Neural progenitor cell (in vitro differentiated cells): Measurements from ENCODE around the gene CDC123. TPM values are rescaled to one million over a fixed set of nuclear protein-coding genes. Genes with fewer than 3 reads are reported as not detected.

ENCODE experiments used
- DNase-seq: peaks from one replicate; pipeline ENCODE4 v3.0.0-alpha.2; 2016; ENCODE audit warnings: low spot score
- H2AFZ ChIP-seq: fragments of 200-600 bp; sonication (generic); replicated peaks from 2 replicates; pipeline ENCODE4 v1.6.1; 2016; ENCODE audit warnings: antibody characterized with exemption
- H3F3A ChIP-seq: fragments of 200-600 bp; sonication (generic); 2 replicates; pipeline ENCODE4 v1.6.1; 2016; ENCODE audit warnings: antibody characterized with exemption, low read depth
- H3K27ac ChIP-seq: fragments of 200-600 bp; sonication (generic); 2 replicates; pipeline ENCODE4 v1.5.1; 2016; ENCODE audit warnings: mild to moderate bottlenecking
- H3K27me3 ChIP-seq: fragments of 200-600 bp; sonication (generic); 2 replicates; pipeline ENCODE4 v1.6.1; 2016; ENCODE audit warnings: mild to moderate bottlenecking, moderate library complexity
- H3K36me3 ChIP-seq: fragments of 200-600 bp; sonication (generic); 2 replicates; pipeline ENCODE4 v1.5.1; 2016
- H3K4me1 ChIP-seq: fragments of 200-600 bp; sonication (generic); 2 replicates; pipeline ENCODE4 v1.6.1; 2016; ENCODE audit warnings: mixed run types
- H3K4me2 ChIP-seq: fragments of 200-600 bp; sonication (generic); 2 replicates; pipeline ENCODE4 v1.6.1; 2016
- H3K4me3 ChIP-seq: fragments of 200-600 bp; sonication (generic); 2 replicates; pipeline ENCODE4 v1.5.1; 2016
- H3K79me2 ChIP-seq: fragments of 200-600 bp; sonication (generic); 2 replicates; pipeline ENCODE4 v1.6.1; 2016; ENCODE audit warnings: low read depth
- H3K9ac ChIP-seq: fragments of 200-600 bp; sonication (generic); 2 replicates; pipeline ENCODE4 v1.6.1; 2016
- H3K9me3 ChIP-seq: fragments of 200-600 bp; sonication (generic); 2 replicates; pipeline ENCODE4 v1.5.1; 2016; ENCODE audit warnings: low read depth
- H4K20me1 ChIP-seq: fragments of 200-600 bp; sonication (generic); 2 replicates; pipeline ENCODE4 v1.6.1; 2016; ENCODE audit warnings: low read depth
- H3K27ac Mint-ChIP-seq: 3 replicates; pipeline ENCODE4 v1.8.0; 2021; ENCODE audit warnings: mixed read lengths
- H3K27me3 Mint-ChIP-seq: 2 replicates; pipeline ENCODE4 v1.8.0; 2022; ENCODE audit warnings: low read depth, mild to moderate bottlenecking, inconsistent platforms, moderate library complexity, mixed read lengths; ENCODE audit not compliant: insufficient read depth
- H3K36me3 Mint-ChIP-seq: 3 replicates; pipeline ENCODE4 v1.8.0; 2021; ENCODE audit warnings: mixed read lengths
- H3K4me1 Mint-ChIP-seq: 3 replicates; pipeline ENCODE4 v1.8.0; 2021; ENCODE audit warnings: mixed read lengths
- H3K4me3 Mint-ChIP-seq: 3 replicates; pipeline ENCODE4 v1.8.0; 2021; ENCODE audit warnings: mild to moderate bottlenecking, moderate library complexity, mixed read lengths
- H3K9me3 Mint-ChIP-seq: 3 replicates; pipeline ENCODE4 v1.8.0; 2020; ENCODE audit warnings: mixed read lengths
- EZH2 ChIP-seq: fragments of 200-600 bp; sonication (generic); IDR thresholded peaks from 2 replicates; pipeline ENCODE4 v1.6.1; 2017; ENCODE audit warnings: antibody characterized with exemption, mild to moderate bottlenecking, moderate library complexity
- EZH2phosphoT487 ChIP-seq: fragments of 200-600 bp; sonication (generic); IDR thresholded peaks from 2 replicates; pipeline ENCODE4 v1.6.1; 2017; ENCODE audit warnings: antibody characterized with exemption
- total RNA-seq: library from RNA; depleted of rRNA; stranded (reverse); fragments of >200 nt; gene quantifications from 2 replicates; pipeline ENCODE4 v1.2.3, GENCODE V29; 2015; ENCODE audit warnings: low replicate concordance
- TF ChIP-seq, protein P1 (sequence below): fragments of 200-600 bp; sonication (generic); IDR thresholded peaks from 2 replicates; pipeline ENCODE4 v1.5.1; 2017; ENCODE audit warnings: antibody characterized with exemption, mild to moderate bottlenecking

Gene CDC123
- total RNA-seq, 1 donor from 2014 or later = 134 TPM

DNA sequence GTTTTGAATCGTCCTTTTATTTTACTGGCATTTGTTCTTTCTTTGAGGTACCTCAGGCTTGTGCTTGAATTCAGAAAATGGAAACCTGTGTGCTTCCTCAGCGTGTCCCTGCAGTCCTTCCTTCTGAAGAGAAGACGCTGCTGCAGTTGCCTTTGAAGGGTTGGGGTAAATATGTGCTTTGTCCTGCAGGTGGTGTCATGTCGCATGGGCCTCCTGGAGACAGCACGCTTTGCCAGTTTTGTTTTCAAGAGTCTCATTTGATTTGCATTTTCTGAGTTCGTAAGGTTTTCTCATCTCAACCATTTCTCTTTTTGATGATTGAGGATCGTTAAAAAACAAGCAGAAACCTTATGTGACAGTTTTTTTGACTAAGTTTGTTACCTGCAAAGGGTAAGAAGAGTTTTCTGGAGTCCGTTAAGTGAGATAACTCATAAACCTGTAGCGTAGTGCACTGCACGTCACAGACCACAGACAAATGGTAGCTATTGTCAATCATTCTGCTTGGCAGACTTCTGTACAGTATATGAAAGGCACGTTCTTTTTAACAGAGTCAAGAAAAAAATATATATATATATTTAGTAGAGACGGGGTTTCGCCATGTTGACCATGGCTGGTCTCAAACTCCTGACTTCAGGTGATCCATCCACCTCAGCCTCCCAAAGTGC is 57.0 kb downstream of the CDC123 start:
- H3K4me3 ChIP-seq = no peak overlapping the region

DNA sequence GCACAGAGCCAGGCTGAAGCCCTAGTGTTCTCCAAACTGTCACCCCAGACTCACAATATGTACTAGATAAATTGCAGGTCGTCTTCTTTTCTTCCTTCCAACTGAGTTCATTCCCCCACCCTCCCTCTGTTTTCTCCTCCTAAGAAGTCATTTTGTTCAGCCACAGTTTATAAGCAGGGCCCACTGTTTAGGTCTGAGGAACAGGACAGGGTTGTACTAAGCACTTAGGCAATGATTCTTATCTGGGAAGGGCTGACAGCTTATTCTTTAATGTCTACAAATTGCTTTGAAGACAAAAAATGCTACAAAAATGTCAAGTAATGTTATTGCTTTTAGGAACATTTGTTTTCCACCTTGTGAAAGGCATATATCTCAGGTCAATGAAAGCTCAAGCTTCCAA is 59.1 kb downstream of the CDC123 start:
- no peaks in the 10 kb centered on the region for H3F3A ChIP-seq
- H3K9me3 Mint-ChIP-seq = no peaks in the 10 kb centered on the region
- no peak overlapping the region for H3K4me2 ChIP-seq
- no peak overlapping the region for H2AFZ ChIP-seq
- no peak for DNase-seq
- no peaks in the 10 kb centered on the region for H3K27me3 ChIP-seq
- no peaks in the 10 kb centered on the region for H3K4me1 ChIP-seq
- no peak overlapping the region for H3K4me3 Mint-ChIP-seq
- H3K4me1 Mint-ChIP-seq = no peaks in the 10 kb centered on the region
- no peaks in the 10 kb centered on the region for H3K36me3 ChIP-seq
- H3K9me3 ChIP-seq = no peaks in the 10 kb centered on the region
- peaks cover 10% of the 10 kb centered on the region for H3K36me3 Mint-ChIP-seq
- no peak overlapping the region for H3K9ac ChIP-seq
- H3K27ac Mint-ChIP-seq = no peak overlapping the region
- H3K79me2 ChIP-seq = no peaks in the 10 kb centered on the region
- H3K27me3 Mint-ChIP-seq = peaks cover 2% of the 10 kb centered on the region
- no peaks in the 10 kb centered on the region for H4K20me1 ChIP-seq
- TF ChIP-seq EZH2phosphoT487 = no peak
- TF ChIP-seq EZH2 = no peak
- TF ChIP-seq, protein P1, sequence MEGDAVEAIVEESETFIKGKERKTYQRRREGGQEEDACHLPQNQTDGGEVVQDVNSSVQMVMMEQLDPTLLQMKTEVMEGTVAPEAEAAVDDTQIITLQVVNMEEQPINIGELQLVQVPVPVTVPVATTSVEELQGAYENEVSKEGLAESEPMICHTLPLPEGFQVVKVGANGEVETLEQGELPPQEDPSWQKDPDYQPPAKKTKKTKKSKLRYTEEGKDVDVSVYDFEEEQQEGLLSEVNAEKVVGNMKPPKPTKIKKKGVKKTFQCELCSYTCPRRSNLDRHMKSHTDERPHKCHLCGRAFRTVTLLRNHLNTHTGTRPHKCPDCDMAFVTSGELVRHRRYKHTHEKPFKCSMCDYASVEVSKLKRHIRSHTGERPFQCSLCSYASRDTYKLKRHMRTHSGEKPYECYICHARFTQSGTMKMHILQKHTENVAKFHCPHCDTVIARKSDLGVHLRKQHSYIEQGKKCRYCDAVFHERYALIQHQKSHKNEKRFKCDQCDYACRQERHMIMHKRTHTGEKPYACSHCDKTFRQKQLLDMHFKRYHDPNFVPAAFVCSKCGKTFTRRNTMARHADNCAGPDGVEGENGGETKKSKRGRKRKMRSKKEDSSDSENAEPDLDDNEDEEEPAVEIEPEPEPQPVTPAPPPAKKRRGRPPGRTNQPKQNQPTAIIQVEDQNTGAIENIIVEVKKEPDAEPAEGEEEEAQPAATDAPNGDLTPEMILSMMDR = no peak
- no peak overlapping the region for H3K27ac ChIP-seq
- no peak overlapping the region for H3K4me3 ChIP-seq

More for the DNA sequence above, 57.0 kb downstream of the CDC123 start:
- no peak overlapping the region for H3K4me2 ChIP-seq
- H3K27ac Mint-ChIP-seq = no peak overlapping the region
- no peak overlapping the region for H3K27ac ChIP-seq
- H3K4me1 ChIP-seq = no peaks in the 10 kb centered on the region
- peak; percentile 56 for DNase-seq
- no peak overlapping the region for H3K9ac ChIP-seq
- no peaks in the 10 kb centered on the region for H3K4me1 Mint-ChIP-seq
- no peaks in the 10 kb centered on the region for H3K9me3 ChIP-seq
- no peak overlapping the region for H3K4me3 Mint-ChIP-seq
- H4K20me1 ChIP-seq = no peaks in the 10 kb centered on the region
- no peak for TF ChIP-seq EZH2phosphoT487
- TF ChIP-seq, protein P1 = peak; percentile 56
- no peak for TF ChIP-seq EZH2
- H3K36me3 Mint-ChIP-seq = peaks cover 12% of the 10 kb centered on the region
- H3K27me3 ChIP-seq = no peaks in the 10 kb centered on the region
- H3K9me3 Mint-ChIP-seq = no peaks in the 10 kb centered on the region
- H3K36me3 ChIP-seq = no peaks in the 10 kb centered on the region
- no peak overlapping the region for H2AFZ ChIP-seq
- no peaks in the 10 kb centered on the region for H3K79me2 ChIP-seq
- peaks cover 8% of the 10 kb centered on the region for H3F3A ChIP-seq
- peaks cover 2% of the 10 kb centered on the region for H3K27me3 Mint-ChIP-seq

DNA sequence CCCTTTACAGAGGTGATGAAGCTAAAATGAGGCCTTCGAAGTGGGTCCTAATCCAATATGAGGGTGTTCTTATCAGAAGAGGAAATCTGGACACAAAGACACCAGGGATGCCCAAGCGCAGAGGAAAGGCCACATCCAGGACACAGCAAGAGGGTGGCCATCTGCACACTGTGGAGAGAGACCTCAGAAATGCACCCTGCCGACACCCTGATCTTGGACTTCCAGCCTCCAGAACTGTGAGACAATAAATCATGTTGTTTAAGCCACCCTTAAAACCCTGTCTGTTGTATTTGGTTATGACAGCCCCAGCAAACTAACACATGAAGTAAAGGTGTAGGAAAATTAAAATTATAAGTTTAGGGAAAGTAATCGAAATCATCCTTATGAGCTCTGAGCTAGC is 64.0 kb downstream of the CDC123 start:
- Mint-ChIP-seq H3K27me3 (peaks cover 3% of the 10 kb centered on the region), H3K27ac (no peak overlapping the region), H3K36me3 (peaks cover 3% of the 10 kb centered on the region), H3K4me1 (no peaks in the 10 kb centered on the region), H3K4me3 (no peak overlapping the region), H3K9me3 (no peaks in the 10 kb centered on the region)
- Histone ChIP-seq H3K36me3 (no peaks in the 10 kb centered on the region), H3K79me2 (no peaks in the 10 kb centered on the region), H3K9me3 (no peaks in the 10 kb centered on the region), H3K4me3 (no peak overlapping the region), H2AFZ (no peak overlapping the region), H3F3A (no peaks in the 10 kb centered on the region), H3K27me3 (no peaks in the 10 kb centered on the region), H4K20me1 (no peaks in the 10 kb centered on the region), H3K4me1 (no peaks in the 10 kb centered on the region), H3K4me2 (no peak overlapping the region), H3K27ac (no peak overlapping the region), H3K9ac (no peak overlapping the region)
- TF ChIP-seq EZH2 (no peak), EZH2phosphoT487 (no peak)
- TF ChIP-seq, protein P1 = no peak
- DNase-seq = no peak
